GM12872 (cell line): Measurements from ENCODE around the gene ST6GALNAC2.

Experiments used
- CTCF ChIP-seq: IDR thresholded peaks from 3 replicates; pipeline ENCODE4 v1.5.1; 2011; ENCODE audit warnings: low read depth, mild to moderate bottlenecking, low read length, moderate library complexity; ENCODE audit not compliant: insufficient read depth

Gene ST6GALNAC2

GRCh38 chr17:76550712-76551615 lies 34.7 kb downstream of the ST6GALNAC2 start:
- no peak for TF ChIP-seq CTCF

GRCh38 chr17:76549539-76549938 lies 36.1 kb downstream of the ST6GALNAC2 start:
- TF ChIP-seq CTCF, result no peak

GRCh38 chr17:76549215-76549518 lies 36.5 kb downstream of the ST6GALNAC2 start:
- TF ChIP-seq CTCF, result no peak

- TF ChIP-seq CTCF, result no peak
Measured at GRCh38 chr17:76548378-76549214, 37.1 kb downstream of the ST6GALNAC2 start.

- no peak for TF ChIP-seq CTCF
Measured at GRCh38 chr17:76547642-76548202, 37.9 kb downstream of the ST6GALNAC2 start.

- peak; percentile 85 for TF ChIP-seq CTCF
Measured at GRCh38 chr17:76547183-76547641, 38.4 kb downstream of the ST6GALNAC2 start.

GRCh38 chr17:76546556-76547182 lies 39.0 kb downstream of the ST6GALNAC2 start:
- TF ChIP-seq CTCF, result no peak
